ENCODE data around the gene PCK2.
"Not testable (repeated sequence)": the region's sequence is repeated elsewhere in the genome, so short reads cannot be mapped to it uniquely, and the experiment has no call there.

Gene PCK2

GRCh38 chr14:24093901-24094840 is at the start of gene PCK2:
PCK2 (plus strand) TSS chr14:24094311; CDS start chr14:24094406, 95 bp downstream.
- DNase-seq, result peak; percentile 91 to 93

- not testable (repeated sequence) for DNase-seq
Measured at GRCh38 chr14:24049002-24049401, 45.1 kb upstream of the PCK2 start.

GRCh38 chr14:24050753-24051152 is 43.4 kb upstream of the PCK2 start:
- not testable (repeated sequence) for DNase-seq

GRCh38 chr14:24051176-24051788 is 42.8 kb upstream of the PCK2 start:
- DNase-seq, result peak in 1 of 2 experiments; percentile 18

GRCh38 chr14:24051789-24052655 is 42.1 kb upstream of the PCK2 start, which contains the start of gene CARMIL3:
CARMIL3 (plus strand) TSS chr14:24052009; CDS start chr14:24052154, 145 bp downstream.
- DNase-seq, result peak; percentile 63 to 71

GRCh38 chr14:24052656-24053547 is 41.2 kb upstream of the PCK2 start:
- peak; percentile 55 to 70 for DNase-seq

- DNase-seq, result no peak
Measured at GRCh38 chr14:24053548-24054323, 40.4 kb upstream of the PCK2 start.

- DNase-seq, result no peak
Measured at GRCh38 chr14:24054324-24054641, 39.8 kb upstream of the PCK2 start.

- DNase-seq, result no peak
Measured at GRCh38 chr14:24054646-24055045, 39.5 kb upstream of the PCK2 start.

GRCh38 chr14:24055971-24056799 is 37.9 kb upstream of the PCK2 start:
- no peak for DNase-seq

- DNase-seq, result no peak
Measured at GRCh38 chr14:24056800-24057184, 37.3 kb upstream of the PCK2 start.

- DNase-seq, result no peak
Measured at GRCh38 chr14:24057271-24057670, 36.8 kb upstream of the PCK2 start.

GRCh38 chr14:24057867-24058259 is 36.2 kb upstream of the PCK2 start:
- no peak for DNase-seq

- DNase-seq, result no peak
Measured at GRCh38 chr14:24058260-24058950, 35.7 kb upstream of the PCK2 start.

GRCh38 chr14:24058951-24059475 is 35.1 kb upstream of the PCK2 start:
- no peak for DNase-seq

- DNase-seq, result no peak
Measured at GRCh38 chr14:24059841-24060388, 34.2 kb upstream of the PCK2 start.

GRCh38 chr14:24060443-24060842 is 33.7 kb upstream of the PCK2 start:
- DNase-seq, result no peak

- no peak for DNase-seq
Measured at GRCh38 chr14:24060984-24061913, 32.9 kb upstream of the PCK2 start.

Measured in activated CD4-positive, alpha-beta T cell treated with anti-CD3 and anti-CD28 coated beads, Interleukin-2, amount 50 U/mL, for 48 hours (primary cell).